GM21528 (cell line): ENCODE results near the gene TSC2.
"Not testable (repeated sequence)": the region's sequence is repeated elsewhere in the genome, so short reads cannot be mapped to it uniquely, and the experiment has no call there.

Experiments
- ATAC-seq: cut with Tn5 transposase; IDR thresholded peaks from one replicate; pipeline ENCODE4 v1.9.1; 2021; ENCODE audit warnings: mild to moderate bottlenecking, moderate library complexity; ENCODE audit not compliant: unreplicated experiment, low FRiP score

TSC2 gene

DNA sequence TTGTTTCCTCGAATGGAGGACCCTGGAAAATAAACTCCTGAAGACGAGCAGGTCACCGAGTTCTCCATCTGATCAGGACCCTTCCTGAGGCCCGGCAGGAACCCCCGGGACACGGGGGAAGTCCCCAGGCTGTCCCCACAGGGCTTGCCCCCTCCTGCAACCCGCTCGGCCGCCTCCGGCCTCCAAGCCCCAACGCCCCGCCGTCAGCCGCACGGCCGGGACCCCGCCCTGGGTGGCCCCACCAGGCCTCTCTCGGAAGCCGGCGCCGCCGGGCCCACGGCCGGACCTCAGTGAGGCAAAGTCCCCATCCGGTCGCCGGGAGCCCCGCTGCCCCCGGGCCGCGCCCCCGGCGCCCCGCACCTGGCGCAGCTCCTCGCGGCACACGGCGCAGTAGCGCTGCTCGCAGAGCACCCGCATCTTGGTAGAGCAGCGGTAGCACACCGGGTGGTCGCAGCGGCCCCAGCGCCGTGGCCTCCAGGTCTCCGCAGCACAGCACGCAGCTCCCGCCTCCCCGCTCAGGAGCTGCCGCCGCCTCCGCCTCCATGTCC is 38.5 kb upstream of the TSC2 start:
- no peak for ATAC-seq

- ATAC-seq = no peak
Observed at GRCh38 chr16:2009791-2010510, 37.8 kb upstream of the TSC2 start, which contains the start of gene ZNF598. Gene ZNF598, minus strand, starts transcription at chr16:2009821.

- not testable (repeated sequence) for ATAC-seq
Observed at GRCh38 chr16:2011726-2012125, 36.1 kb upstream of the TSC2 start.

- no peak for ATAC-seq
Observed at GRCh38 chr16:2013527-2013926, 34.3 kb upstream of the TSC2 start.

- no peak for ATAC-seq
Observed at GRCh38 chr16:2015117-2015946, 32.5 kb upstream of the TSC2 start.

GRCh38 chr16:2015947-2016208 is 31.9 kb upstream of the TSC2 start:
- ATAC-seq = no peak

- ATAC-seq = no peak
Observed at GRCh38 chr16:2016407-2016922, 31.3 kb upstream of the TSC2 start.

DNA sequence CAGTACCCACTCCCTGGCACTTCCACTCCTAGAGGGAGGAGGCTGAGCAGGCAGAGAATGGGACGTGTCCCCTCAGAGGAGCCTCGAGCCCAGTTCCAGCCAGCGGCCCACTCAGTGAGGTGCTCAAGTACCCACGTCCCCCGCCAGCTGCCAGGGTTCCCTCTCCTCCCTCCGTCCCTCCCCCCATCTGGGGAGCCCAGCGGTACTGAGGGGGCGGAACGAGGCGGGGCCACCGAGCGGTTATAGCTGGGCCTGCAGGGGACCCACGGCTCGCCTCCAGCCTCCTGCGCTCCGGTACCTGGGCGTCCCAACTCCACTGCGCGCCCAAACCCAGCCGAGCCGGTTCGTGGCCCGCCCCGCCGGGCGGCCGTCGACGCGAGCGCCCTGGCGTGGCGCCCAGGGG is 28.3 kb upstream of the TSC2 start, which contains the start of gene NPW:
NPW (plus strand) TSS at position 268 of the 403 bp plus-strand sequence.
- no peak for ATAC-seq

DNA sequence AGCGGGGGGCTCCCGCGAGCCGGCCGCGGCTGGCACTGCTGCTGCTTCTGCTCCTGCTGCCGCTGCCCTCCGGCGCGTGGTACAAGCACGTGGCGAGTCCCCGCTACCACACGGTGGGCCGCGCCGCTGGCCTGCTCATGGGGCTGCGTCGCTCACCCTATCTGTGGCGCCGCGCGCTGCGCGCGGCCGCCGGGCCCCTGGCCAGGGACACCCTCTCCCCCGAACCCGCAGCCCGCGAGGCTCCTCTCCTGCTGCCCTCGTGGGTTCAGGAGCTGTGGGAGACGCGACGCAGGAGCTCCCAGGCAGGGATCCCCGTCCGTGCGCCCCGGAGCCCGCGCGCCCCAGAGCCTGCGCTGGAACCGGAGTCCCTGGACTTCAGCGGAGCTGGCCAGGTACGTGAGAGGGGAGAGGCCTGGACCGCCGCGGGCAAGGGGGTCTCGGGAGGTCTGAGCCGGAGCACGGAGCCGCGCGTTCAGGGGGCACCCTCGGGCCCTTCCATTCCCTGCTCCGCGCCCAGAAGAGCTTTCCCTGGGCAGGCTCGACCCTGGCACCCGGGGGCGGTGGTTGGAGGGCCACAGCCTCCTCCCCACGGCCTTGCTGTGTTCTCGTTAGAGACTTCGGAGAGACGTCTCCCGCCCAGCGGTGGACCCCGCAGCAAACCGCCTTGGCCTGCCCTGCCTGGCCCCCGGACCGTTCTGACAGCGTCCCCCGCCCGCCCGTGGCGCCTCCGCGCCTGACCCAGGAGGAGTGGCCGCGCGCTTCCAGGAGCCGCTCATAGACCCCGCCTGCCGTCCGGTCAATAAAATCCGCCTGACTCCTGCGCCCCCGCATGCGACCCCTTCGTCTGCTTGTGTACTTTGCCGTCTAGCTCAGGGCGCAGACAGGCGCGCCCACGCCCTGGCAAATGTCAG is 27.6 kb upstream of the TSC2 start:
- ATAC-seq = no peak

GRCh38 chr16:2022723-2023091 is 25.1 kb upstream of the TSC2 start:
- ATAC-seq = peak; percentile 17

DNA sequence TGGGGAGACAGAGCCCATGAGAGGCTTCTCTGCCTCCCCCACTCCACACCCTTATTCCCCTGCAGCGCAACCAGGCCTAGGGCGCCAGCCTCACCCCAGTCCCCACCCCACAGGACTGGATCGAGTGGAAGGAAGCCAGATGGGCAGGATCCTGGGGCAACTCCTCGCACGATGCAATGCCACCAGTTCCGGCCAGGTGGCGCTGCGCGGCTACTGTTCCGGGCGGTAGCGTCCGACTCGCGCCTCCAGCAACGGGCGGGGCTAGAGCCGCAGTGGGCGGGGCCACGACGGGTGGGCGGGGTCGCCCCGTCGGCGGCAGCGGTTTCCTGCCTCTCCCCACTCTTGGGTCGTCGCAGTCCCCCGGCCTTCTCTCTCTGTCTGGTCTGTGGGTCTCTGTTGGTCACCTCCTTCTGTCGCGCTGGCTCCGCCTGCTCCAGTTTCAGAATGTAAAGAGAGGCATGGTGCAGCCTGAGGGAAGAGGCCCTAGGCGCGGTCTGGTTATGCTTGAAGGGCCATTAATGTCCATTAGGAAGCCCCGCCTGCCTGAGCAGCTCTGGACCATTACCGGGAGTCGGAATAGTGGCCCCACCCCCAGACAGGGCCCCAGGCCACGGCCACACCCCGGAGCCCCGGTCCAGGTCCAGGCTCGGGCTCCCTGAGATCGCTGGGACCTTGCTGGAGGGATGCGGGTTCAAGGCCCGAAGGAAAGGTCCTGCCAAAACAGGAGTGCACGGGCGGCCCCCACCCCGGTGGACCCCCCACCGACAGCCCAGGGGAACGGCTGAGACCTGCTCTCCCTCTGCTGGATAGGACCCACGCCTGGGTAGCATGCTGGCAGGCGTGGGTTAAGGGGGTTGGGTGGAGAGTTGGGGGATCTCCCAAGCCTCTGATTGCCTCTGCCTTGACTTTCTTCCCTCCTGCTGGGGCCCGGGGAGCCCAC is 24.4 kb upstream of the TSC2 start:
- ATAC-seq = peak; percentile 59

DNA sequence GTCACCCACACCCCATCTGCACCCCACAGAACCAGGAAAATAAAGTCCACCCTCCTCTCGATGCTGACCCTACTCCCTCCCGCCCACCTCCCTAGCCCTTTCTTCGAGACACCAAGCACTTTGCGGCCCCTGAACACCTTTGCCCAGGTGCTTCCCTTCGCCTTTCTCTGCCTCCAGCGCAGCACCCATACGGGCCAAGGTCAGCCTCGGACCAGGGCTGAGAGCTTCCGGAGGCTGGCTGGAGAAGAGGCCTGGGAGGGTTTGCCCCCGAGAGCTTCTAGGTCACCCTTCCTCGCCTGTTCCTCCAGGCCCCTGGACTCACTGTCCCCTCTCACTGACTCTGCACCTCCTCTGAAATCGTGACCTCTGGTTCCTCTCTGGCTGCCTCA is 23.8 kb upstream of the TSC2 start:
- ATAC-seq = no peak

GRCh38 chr16:2025251-2025650 is 22.5 kb upstream of the TSC2 start:
- ATAC-seq = no peak

DNA sequence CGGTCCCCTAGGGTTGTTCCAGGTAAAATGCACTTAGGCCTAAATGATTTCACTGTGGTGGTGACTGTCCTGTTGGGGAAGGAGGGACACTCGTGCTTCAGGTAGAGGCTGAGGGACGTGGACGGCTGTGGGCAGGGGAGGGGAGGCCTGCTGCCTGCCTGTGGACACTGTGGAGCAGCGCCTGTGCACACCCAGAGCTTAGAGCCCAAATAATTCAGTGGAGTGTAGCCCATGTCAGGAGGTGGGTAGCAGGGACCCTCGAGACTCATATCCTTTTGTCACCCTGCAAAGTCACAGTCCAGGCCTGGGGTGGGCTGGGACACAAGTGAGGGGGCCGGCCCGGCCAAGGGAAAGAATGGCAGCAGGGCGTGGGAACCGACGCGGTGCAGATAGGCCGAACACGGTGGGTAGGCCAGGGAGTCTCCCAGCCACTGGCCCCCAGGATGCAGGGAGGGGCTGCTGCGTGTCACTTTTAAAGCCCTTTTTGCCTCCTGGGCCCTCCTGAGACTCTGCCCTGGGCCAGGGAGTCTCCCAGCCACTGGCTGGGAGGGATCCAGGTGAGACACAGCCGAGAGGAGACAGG is 21.8 kb upstream of the TSC2 start:
- ATAC-seq = no peak

DNA sequence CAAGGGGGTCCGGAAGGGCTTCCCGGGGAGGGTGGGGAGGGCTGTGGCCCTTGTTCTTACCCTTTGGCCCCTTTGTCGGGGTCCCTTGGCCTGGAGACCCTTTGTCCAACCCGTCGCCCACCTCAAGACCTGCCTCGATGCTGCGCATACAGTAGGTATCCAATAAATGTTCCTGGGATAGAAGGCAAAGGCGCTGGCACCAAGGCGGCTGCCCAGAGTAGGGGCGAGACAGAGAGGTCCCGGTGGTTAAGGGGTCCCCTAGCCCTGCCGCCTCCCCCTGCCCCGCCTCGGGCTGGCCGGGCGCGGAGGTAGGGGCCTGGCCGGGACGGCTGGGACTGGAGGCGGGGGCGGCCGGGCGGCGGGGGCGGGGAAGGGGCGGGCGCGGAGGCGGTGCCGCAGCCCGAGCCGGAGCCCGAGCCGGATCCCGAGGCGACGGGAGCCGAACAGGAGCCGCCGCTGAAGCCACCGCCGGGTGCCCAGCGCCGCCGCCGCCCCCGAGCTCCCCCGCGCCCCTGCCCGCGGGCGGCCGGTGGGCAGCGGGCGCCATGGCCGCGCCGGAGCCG is 21.2 kb upstream of the TSC2 start, which contains the start of gene NHERF2:
NHERF2 (plus strand) TSS at position 442 of the 563 bp plus-strand sequence; CDS start at position 546, 104 bp downstream.
- no peak for ATAC-seq

DNA sequence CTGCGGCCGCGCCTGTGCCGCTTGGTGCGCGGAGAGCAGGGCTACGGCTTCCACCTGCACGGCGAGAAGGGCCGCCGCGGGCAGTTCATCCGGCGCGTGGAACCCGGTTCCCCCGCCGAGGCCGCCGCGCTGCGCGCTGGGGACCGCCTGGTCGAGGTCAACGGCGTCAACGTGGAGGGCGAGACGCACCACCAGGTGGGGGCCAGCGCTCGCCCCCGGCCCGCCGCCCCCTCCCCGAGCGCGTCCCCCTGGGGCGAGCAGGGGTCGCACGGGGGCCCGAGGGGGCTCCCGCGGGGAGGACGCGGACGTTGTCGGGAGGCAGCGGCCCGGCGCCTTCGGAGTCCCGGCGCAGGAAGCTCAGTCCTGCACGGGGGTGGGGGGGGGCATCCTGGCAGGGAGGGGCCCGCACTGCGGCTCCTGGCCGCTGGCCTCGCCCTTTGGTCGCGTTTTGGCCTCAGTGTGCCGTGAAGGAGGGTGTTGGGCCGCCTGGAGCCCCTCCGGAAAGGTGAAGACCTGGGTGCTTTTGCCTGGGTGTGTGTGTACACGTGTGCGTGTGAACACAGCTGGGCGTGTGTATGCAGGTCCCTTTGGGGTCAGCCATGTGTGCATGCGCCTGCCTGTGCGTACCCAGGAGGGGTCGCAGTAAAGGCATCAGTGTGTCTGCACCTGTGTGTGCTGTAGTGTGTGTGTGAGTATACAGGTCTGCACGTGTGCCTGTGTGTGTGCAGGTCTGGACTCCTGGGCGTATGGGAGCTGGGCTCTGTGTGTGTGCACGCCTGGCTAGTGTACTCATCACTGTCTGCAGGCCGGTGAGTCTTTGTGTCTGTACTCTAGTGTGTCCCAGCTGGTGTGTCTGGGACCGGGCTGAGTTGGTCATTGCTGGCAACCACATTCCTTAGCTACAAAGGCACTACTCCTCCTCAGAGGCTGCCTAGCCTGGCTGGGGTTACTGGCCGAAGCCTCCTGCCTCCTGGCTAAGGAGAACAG is 20.5 kb upstream of the TSC2 start:
- no peak for ATAC-seq

DNA sequence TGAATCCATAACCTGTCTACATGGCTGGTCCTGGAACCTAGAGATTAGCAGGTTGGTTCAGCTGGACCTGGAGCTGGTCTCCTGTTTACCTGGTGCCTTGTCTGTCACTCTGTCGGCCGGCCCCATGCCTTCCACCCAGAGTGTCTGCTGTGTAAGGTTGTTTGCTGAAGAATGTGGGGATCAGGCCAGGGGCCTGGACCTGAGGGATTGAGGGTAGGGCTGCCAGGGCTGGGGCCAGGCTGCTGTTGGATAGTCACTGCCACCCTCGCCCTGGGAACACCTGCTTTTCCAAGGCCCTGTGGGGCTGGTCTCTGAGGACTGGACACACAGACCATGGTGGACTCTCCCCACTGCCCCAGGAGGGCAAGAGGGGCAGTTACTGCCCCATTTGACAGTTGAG is 19.6 kb upstream of the TSC2 start:
- ATAC-seq = no peak
